ENCODE results near the gene F2R.
"Not testable (repeated sequence)": the region's sequence is repeated elsewhere in the genome, so short reads cannot be mapped to it uniquely, and the experiment has no call there.

DNA sequence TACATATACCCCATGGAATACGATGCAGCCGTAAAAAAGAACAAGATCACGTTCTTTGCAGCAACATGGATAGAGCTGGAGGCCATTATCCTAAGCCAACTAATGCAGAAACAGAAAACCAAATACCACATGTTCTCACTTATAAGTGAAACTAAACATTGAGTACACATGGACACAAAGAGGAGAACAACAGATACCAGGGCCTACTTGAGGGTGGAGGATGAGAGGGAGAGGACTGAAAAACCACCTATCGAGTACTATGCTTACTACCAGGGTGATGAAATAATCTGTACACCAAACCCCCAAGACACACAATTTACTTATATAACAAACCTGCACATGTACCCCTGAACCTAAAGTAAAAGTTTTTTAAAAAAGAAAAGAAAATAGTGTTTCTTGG lies 25.6 kb downstream of the F2R start:
- TF ChIP-seq, protein P1, sequence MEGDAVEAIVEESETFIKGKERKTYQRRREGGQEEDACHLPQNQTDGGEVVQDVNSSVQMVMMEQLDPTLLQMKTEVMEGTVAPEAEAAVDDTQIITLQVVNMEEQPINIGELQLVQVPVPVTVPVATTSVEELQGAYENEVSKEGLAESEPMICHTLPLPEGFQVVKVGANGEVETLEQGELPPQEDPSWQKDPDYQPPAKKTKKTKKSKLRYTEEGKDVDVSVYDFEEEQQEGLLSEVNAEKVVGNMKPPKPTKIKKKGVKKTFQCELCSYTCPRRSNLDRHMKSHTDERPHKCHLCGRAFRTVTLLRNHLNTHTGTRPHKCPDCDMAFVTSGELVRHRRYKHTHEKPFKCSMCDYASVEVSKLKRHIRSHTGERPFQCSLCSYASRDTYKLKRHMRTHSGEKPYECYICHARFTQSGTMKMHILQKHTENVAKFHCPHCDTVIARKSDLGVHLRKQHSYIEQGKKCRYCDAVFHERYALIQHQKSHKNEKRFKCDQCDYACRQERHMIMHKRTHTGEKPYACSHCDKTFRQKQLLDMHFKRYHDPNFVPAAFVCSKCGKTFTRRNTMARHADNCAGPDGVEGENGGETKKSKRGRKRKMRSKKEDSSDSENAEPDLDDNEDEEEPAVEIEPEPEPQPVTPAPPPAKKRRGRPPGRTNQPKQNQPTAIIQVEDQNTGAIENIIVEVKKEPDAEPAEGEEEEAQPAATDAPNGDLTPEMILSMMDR (IDR thresholded peaks at IDR 0.05), result not testable (repeated sequence)
- TF ChIP-seq POLR2A (IDR thresholded peaks at IDR 0.05), result not testable (repeated sequence)

Measured in esophagus squamous epithelium (tissue), 4 donors.